GM21390 (cell line): Measurements from ENCODE around the gene ZNF343.
"Not testable (repeated sequence)": the region's sequence is repeated elsewhere in the genome, so short reads cannot be mapped to it uniquely, and the experiment has no call there.

ENCODE experiments used
- ATAC-seq: cut with Tn5 transposase; IDR thresholded peaks from one replicate; pipeline ENCODE4 v1.9.1; 2021; ENCODE audit not compliant: unreplicated experiment

Gene ZNF343

DNA sequence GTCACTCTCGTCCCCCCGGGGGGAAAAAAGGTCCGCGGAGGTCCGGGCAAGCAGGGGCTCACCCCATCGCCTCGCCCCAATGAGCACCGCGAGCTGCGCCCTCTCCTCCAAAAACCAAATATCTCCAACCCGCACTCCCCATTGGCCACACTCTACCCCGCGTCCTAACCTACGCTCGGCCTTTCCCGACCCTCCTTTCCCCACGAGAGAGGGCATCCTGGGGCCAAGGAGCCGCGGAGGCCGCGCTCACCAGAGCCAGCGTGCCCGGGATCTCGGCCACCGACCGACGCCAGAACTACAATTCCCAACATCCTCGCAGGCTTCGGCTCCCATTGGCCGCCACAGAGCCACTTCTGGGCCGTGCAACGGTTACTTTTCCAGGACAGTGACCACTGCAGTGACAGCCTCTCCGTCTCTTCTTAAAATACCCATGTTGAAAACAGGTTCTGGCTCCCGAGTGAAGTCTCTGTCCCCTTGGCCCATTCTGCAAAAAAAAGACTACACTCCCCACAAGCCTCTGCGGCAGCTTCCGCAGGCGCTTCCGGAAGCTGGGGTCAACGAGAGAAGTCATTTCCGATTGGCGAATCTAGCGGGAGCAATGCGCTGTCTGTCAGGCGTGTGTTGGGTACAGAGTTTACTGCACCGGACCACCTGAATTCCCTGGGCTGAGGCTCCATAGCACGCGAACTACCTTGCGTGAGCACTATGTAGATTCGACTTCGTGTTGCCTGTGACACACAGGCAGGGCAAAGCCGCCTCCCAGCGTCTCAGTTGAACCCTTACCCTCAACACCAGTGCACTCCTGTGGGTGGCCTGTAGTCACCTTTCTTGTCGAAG lies at the start of gene ZNF343:
TSS of gene ZNF343 (minus strand) at position 285 of the 837 bp plus-strand sequence. CDS start 15,020 bp downstream, outside the sequence.
- ATAC-seq: peak; percentile 96

DNA sequence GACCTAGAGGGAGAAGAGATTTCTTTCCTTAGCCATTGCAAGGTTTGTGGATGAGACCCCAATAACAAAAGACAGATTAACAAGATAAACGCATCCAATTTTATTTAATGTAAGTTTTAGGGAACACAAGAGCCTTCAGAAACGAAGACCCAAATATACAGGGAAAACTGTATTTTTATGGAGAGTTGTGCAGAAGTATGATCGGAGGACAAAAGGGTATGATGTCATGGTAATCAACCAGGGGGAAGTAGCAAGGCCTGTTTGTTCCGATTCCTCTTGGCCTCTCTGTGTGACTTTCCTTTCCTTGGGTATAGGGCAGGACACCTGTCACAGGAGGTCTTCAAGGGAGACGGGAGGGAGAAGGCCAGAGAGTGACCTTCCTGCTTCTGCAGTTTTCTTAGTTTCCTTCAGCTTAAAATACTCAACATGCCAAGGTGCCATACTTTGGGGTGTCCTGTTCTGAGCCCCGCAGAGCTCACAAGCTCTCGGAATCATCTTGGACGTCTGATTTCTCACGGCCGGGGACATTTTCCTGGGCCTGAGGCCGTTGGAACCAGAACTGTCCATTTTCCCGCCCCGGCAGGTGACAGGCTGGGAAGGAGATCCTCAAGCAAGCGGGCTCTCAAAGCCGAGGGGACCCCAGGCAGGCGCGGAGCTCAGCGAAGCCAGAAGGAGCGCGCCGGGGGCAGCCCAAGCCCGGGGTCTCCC lies 49.3 kb upstream of the ZNF343 start:
- no peak for ATAC-seq

DNA sequence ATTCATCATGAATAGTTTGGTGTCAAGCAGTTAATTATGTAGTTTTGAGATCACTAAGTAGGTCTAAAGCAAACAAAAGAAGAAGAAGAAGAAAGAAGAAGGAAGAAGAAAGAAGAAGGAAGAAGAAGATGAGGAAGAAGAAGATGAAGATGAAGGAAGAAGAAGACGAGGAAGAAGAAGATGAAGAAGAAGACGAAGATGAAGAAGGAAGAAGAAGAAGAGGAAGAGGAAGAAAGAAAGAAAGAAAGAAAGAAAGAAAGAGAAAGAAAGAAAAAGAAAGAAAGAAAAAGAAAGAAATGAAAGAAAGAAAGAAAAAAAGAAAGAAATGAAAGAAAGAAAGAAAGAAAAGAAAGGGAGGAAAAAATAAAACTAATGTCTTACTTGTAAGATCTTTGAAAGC lies 36.9 kb upstream of the ZNF343 start:
- no peak for ATAC-seq

DNA sequence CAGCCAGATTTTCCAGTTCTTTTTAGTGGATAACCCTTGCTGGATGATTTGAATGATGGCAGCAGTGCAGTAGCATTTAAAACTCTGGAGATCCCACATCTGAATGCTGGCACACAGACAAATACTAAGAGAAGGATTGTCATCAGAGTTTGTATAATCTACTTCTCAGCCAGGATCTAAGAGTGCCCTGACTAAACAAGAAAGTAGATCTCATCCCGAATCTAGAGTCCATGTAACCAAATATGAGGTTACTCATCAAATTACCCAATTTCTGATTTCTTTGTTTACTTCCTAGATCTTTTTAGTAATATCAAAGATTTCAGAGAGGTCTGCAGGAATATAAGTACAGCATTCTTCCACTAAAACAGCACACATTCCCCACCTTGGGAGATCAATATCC lies 35.5 kb upstream of the ZNF343 start:
- no peak for ATAC-seq

DNA sequence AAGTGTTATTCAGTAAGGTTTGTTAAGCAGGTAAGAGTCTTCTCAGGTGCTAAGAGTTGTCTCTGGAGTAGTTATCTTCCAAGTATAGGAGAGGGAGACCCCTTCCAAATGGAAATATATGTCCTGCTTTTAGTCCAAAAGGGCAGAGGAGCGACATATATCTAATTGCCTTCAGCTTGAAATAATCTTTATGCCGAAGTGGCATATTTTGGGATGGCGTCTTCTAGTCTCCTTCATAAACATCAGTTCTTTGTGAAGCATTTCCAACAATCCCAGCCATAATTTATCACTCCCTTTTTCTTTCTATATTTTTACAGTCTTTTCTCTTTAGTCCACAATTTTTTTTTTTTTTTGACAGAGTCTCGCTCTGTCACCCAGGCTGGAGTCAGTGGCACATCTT lies 33.6 kb upstream of the ZNF343 start:
- ATAC-seq: no peak

DNA sequence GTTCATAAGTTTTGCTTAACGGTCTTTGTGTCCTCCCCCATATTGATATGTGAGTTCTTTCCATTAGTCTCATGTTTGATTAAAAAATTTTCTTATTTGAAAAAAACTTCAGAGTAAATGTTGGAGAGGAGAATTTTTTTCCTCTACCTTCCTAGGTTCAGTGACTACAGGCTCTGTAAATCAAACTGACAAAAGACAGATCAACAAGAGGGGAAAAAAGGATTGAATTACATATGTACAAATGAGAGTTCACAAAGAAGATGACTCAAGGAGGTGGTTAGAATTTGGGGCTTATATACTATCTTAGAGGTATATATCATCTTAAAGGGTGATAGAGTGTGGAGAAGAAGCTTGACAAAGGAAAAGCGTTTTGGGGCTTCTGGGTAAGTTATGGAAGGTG lies 33.2 kb upstream of the ZNF343 start:
- ATAC-seq: no peak

DNA sequence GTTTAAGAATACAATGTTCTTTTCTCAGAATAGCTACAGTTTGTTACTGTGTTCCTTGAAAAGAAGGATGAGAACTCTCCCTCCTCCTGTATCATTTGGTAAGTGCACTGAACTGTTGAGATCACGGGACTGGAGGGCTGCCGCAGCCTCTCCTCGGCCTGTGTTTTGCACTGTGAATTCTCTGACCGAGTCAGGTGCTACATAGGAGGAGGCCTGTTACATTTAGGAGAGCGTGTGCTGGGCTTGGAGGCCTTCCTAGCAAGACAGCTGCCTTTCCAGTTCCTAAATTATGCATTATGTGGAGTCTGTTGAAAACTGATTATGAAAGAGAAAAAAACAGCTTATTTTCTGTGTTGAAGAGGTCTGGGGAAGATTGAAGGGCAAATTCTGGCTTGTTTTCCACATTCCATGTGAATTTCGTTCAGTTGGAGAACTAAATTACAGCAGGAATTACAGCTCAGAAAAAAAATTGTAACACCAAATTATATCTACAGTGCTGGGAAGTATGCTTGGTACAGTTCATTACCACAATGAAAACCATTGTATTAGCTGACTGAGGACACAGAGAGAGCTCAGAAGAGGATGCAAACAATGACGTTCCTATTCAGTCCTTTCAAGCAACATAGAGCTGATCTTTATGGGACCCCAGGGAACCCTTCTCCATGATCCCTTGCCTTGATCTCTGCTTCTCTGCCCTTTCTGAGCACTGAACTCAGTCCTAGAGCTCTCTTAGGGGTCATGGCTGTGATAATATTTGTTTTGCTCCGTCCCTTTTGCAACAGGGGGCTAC lies 30.4 kb upstream of the ZNF343 start:
- no peak for ATAC-seq

DNA sequence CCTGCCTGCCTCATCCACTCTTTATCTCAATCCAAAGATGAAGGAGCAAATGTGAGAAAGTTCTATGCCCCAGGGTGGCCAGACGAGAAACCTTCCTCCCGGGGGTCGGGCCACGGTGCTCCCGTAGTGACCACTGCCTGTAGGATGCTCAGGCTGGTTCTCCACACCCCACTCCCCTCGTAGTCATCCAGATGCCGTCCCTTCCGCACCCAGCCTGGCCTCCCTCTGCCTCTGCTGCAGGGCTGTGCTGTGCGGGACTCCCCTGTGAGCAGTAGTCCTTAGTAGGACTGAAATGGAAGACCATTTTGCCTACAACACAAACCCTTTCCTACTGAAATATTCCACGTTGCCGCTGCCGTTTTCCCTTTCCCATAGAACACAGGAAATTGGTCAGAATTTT lies 29.6 kb upstream of the ZNF343 start:
- ATAC-seq: no peak

DNA sequence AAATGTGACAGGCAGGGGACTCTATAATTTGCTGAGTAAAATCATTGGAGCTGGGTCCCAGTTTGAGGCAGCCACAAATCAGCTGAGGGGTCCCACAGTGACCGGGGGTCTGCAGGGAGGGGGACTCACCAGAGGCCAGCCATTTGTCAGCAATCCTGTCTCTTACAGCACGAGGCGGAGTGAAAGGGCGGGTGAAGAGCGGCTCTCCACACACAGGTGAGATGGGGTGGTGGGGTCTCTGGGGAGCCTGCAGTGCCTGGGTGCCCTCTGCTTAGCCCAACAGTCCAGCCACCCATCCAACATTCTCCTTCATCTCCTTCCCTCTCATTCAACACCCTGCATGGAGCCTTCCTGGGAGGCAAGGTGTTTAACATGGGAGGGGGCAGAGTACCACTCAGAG lies 28.4 kb upstream of the ZNF343 start:
- ATAC-seq: no peak

DNA sequence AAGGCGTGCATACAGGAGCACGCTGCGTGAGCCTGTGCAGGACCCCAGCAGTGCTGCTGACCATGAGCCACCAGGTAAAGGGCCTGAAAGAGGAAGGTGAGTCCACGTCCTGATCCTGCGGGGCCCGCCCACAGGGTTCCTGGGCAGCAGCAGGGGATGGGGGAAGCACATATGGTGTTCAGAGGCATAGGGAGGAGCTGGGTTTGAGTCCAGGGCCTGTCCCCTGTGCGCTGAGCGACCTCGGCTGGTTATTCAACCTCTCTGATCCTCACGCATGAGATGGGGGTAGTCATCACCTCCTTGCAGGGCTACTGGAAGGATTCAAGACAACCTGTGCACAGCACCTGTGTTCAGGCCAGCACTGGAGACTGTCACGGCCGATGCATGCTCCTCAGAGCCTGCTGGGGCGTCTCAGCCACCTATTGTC lies 27.9 kb upstream of the ZNF343 start, which contains the start of gene TMC2:
TSS of gene TMC2 (plus strand) at position 14 of the 427 bp plus-strand sequence. CDS start at position 63, 49 bp downstream.
- no peak for ATAC-seq

DNA sequence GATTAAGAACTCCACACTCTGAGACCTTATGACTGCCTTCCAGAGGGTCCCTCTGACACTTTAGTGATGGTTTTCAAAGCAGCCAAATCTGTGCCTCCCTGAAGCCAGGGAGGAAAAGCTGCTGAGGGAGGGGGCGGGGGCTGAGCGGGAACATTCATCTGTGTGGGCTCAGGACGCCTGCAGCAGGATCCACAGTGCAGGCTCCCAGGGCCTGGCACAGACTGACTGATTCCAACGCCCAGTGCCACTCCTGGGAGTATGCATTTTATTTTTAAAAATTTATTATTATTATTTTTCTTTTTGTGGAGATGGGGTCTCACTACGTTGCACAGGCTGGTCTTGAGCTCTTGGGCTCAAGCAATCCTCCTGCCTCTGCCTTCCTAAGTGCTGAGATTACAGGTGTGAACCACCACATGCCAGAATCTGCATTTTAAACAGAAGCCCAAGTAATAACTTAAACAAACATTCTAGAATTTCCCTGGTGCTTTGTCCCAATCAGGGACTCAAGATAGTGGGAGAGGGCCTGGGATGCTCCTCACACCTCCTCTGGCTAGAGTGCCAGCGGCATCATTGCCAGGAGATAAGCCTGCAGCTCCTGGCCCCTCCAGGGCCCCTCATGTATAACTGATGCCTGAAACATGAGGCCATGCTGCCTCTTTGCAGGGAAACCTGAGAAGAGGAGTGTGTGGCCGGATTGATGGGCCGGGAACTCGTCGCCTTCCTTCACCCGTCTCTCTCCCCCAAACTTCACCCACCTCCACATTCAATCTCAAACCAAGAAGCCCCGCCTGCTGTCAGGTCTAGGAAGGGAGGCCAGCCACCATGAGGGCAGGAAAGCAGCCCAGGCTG lies 27.2 kb upstream of the ZNF343 start:
- no peak for ATAC-seq

DNA sequence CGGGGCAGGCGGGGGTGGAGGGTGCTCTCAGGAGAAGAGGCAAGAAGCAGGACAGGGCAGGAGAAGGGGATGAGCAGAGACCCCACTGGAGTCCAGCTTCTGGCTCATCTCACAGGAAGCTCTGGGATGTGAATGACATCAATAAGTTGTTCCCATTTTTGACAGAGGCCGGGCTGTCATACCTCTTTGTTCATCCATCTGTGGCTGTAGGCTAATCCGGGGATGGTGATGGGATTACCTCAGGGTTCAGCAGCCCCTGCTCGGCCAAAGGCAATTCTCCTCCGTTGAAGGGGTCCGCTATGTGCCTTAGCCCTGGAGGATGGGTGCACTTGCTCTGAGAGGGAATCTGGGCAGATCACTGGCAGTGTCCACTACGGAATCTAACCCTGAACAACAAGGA lies 24.4 kb upstream of the ZNF343 start:
- ATAC-seq: no peak

DNA sequence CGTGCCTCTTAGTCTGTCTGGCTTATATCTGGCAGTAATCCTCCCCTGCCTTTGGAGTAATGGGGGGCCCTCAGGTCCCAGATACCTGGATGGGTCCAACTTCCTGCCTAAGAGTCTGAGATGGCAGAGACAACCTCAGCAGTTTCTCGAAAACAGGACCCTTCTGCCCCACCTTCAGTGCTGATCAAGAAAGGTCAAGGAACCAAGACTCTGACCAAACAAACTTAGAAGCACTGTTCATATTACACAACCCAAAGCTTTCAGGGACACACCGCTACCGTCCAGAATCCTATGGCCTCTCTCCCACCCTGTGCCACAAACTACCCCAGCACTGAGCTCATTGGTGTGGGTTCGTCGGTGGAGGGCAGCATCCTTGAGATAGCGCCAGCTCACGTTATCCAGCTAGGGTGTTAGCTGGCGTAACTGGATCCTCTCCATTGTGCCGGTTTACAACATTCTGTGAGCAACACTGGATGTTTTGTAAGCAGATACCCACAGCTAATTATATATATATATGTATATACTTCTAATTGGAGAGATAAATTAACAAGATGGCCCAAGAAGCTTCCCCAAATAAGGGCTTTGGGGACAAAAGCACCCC lies 20.1 kb upstream of the ZNF343 start:
- ATAC-seq: no peak

DNA sequence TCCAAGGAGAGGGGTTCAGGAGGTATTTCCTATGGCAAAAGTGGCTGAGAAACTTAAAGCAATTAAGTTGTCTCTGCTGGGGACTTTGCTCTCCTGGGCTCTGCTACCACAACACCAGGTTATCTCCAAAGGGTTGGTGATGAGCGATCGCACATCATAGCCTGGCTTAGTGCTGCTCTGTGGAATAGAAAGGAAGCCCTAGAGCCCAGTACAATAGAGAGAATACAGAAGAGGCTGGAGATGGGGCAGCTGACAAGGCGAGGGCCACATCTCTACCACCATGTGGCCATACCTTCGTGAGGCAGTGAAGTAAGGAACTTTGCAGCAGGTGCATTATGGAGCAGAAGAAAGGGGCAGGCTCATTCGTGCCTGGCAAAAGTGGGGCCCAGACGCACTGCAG lies 19.0 kb upstream of the ZNF343 start:
- no peak for ATAC-seq

DNA sequence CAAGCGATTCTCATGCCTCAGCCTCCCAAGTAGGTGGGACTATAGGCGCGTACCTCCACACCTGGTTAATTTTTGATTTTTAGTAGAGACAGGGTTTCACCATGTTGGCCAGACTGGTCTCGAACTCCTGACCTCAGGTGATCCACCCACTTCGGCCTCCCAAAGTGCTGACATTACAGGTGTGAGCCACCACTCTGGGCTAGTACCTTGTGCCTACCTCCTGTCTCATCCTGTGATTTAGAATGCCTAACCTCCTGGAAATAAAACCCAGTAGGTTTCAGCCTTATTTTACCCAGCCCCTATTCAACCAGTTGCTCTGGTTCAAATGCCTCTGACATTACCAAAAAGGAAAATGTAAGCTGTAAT lies 17.5 kb upstream of the ZNF343 start:
- not testable (repeated sequence) for ATAC-seq

DNA sequence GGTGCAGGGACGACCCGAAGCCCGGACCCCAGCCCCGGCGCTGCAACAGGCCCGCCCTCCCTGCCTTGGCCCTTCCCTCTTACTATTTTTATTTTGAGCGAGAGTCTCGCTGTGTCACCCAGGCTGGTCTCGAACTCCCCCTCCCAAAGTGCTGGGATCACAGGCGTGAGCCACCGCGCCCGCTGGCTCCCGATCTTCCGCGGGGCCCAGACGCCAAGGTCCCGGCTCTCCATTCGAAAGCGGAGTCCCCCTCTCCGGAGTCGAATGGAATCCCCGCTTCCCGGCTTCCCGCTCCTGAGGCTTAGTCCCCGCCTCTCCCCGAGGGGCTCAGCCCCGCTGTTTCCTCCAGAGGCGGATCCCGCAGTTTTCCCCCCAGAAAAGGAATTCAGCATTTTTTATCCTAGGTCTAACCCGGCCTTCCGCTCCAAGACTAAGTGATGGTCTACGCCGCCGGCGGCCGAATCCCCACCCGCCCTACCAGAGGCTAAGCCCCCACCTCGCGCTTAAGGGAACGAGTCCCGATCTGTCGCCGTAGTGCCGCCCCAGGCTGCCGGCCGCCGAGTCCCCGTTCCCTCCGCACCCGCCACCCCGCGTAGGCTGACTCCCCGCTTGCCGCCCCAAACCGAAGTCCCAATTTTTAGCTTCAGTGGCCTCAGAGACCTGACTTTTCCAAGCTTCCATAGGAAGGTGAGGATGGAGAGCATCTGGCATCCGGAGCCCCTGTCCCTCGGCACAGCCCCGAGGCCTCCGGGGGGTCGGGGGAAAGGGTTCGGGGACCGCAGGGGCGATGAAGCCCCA lies 16.2 kb upstream of the ZNF343 start:
- ATAC-seq: peak; percentile 44

DNA sequence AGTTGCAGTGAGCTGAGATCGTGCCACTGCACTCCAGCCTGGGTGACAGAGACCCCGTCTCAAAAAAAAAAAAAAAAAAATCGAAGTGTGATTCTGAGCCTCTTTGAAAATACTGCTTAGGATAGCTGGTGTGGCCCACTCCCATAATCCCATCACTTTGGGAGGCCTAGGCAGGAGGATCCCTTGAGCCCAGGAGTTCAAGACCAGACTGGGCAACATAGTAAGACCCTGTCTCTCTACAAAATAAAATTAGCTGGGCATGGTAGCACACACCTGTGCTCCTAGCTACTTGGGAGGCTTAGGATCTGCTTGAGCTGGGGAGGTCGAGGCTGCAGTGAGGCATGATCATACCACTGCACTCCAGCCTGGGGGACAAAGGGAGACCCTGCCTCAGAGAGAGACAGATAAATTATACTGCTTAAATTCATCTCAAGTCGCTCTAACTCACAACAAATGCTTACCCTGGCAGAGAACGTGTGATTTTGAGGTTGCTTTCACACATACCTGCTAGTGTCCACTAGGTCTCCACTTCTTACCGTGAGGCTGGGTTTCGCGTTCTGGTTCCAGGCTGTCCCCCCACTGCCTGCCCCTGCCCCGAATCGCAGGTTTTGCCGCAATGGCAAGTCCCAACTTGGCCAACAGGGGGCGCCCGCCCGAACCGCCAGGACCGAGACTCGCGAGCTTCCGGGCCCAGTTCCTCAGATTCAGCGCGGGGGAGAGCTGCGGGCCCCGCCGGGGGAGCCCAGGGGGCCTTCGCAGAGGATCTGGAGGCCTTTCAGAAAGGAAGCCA lies 15.4 kb upstream of the ZNF343 start:
- ATAC-seq: peak; percentile 63

DNA sequence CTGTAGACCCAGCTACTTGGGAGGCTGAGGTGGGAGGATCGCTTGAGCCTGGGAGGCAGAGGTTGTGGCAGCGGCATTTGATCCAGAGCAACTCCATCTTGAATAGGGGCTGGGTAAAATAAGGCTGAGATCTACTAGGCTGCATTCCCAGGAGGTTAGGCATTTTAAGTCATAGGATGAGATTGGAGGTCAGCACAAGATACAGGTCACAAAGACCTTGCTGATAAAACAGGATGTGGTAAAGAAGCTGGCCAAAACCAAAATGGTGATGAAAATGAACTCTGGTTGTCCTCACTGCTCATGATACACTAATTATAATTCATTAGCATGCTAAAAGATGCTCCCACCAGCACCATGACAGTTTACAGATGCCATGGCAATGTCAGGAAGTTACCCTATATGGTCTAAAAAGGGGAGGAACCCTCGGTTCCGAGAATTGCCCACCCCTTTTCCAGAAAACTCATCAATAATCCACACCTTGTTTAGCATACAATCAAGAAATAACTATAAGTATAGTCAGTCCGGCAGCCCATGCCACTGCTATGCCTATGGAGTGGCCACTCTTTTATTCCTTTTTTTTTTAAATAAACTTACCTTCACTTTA lies 14.2 kb upstream of the ZNF343 start:
- not testable (repeated sequence) for ATAC-seq
